Body of pancreas (tissue), 4 donors: ENCODE results near the gene SNRNP27.
"Not testable (repeated sequence)": the region's sequence is repeated elsewhere in the genome, so short reads cannot be mapped to it uniquely, and the experiment has no call there.

Source experiments
- POLR2A ChIP-seq, 3 donors: fragments of 450-650 bp; IDR thresholded peaks; one replicate each; pipeline ENCODE4 v1.6.1; 2016; ENCODE audit warnings: antibody characterized with exemption in 3 of 3, mild to moderate bottlenecking in 2 of 3
- TF ChIP-seq, protein P1 (sequence below), 7 experiments: fragments of 450-650 bp in 4 of 7; fragments of 200-600 bp in 3 of 7; sonication (generic) in 3 of 7; IDR thresholded peaks; one replicate each; pipeline ENCODE4 v1.5.1; 2016 to 2019; ENCODE audit warnings: antibody characterized with exemption in 7 of 7

DNA sequence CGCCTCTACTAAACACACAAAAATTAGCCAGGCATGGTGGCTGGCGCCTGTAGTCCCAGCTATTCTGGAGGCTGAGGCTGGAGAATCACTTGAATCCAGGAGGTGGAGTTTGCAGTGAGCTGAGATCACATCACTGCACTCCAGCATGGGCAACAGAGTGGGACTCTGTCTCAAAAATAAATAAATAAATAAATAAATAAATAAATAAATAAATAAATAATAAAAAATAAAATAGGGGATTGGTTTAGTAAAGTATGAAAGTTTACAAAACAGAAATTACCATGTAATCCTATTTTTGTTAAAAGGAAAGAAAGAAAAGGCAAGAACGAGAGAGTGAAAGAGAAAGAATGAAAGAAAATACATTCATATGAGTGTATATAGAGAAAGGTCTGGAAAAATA, 56.9 kb downstream of the SNRNP27 start:
- TF ChIP-seq, protein P1, sequence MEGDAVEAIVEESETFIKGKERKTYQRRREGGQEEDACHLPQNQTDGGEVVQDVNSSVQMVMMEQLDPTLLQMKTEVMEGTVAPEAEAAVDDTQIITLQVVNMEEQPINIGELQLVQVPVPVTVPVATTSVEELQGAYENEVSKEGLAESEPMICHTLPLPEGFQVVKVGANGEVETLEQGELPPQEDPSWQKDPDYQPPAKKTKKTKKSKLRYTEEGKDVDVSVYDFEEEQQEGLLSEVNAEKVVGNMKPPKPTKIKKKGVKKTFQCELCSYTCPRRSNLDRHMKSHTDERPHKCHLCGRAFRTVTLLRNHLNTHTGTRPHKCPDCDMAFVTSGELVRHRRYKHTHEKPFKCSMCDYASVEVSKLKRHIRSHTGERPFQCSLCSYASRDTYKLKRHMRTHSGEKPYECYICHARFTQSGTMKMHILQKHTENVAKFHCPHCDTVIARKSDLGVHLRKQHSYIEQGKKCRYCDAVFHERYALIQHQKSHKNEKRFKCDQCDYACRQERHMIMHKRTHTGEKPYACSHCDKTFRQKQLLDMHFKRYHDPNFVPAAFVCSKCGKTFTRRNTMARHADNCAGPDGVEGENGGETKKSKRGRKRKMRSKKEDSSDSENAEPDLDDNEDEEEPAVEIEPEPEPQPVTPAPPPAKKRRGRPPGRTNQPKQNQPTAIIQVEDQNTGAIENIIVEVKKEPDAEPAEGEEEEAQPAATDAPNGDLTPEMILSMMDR (IDR thresholded peaks at IDR 0.05): not testable (repeated sequence)
- not testable (repeated sequence) for TF ChIP-seq POLR2A (IDR thresholded peaks at IDR 0.05)
